ENCODE measurements around the gene GAPDHS.

Gene GAPDHS

GRCh38 chr19:35518313-35518712 is 14.9 kb upstream of the GAPDHS start:
- TF ChIP-seq GATA3 (IDR thresholded peaks at IDR 0.05; ENCODE audit: low read depth, low read length) (no peak), GATA2 (IDR thresholded peaks at IDR 0.05; ENCODE audit: low read depth, low read length) (no peak)

GRCh38 chr19:35519291-35519690 is 14.0 kb upstream of the GAPDHS start:
- no peak for TF ChIP-seq GATA3 (IDR thresholded peaks at IDR 0.05; ENCODE audit: low read depth, low read length)
- TF ChIP-seq GATA2 (IDR thresholded peaks at IDR 0.05; ENCODE audit: low read depth, low read length) = no peak

DNA sequence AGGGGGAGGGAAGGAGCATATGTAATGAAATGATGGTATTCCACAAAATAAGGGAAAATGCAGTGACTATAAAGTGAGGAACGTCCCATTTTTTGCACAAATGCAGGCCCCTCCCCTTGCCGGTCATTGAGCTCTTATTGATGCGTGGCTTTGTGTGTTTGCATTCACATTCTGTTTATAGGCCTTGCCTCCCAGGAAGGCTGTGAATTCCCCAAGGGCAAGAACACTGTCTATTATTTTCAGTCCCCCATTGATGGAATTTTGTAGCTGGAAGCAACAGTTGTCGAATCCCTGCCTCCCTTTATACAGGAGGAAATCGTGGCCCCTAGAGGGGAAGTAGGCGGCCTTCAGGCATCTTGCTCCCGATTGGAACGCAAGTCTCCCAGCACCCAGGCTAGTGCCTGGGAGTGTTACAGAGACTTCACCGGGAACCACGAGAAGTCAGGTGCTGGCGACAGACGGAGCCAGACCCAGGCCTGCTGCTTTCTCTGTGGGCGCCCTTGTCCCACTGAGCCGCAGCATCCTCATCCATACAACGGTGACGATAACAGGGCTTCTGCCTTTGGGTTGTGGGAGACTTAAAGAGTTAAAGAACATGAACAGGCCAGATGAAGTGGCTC is 12.0 kb upstream of the GAPDHS start:
- TF ChIP-seq GATA3 (IDR thresholded peaks at IDR 0.05; ENCODE audit: low read depth, low read length) = no peak
- no peak for TF ChIP-seq GATA2 (IDR thresholded peaks at IDR 0.05; ENCODE audit: low read depth, low read length)

DNA sequence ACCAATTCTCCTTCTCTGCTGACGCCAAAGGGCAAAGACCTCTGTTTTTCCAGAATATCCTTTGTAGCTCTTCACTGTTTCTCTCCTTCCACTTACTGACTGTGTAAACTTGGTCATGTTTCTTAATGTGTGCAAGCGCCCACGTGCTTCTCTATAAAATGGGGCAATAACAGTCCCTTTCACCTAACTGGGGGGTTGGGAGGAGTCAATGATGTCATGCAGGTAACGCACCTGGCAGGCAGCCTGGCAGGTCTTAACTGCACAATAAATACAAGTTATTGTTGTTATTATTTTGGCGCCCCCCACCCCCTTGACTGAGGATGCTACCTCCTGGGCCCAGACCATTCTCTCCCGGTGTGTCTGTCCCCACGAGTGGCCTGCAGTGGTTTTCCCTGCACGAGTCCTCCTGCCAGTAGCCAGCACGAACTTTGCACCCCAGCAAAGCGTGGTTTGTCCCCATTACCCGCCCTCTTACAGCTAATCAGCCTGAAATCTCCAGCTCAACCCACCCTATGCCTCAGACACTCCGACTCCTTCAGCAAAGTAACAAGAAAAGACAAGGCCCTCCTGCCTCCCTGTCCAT is 10.4 kb upstream of the GAPDHS start:
- no peak for TF ChIP-seq GATA3 (IDR thresholded peaks at IDR 0.05; ENCODE audit: low read depth, low read length)
- TF ChIP-seq GATA2 (IDR thresholded peaks at IDR 0.05; ENCODE audit: low read depth, low read length) = no peak

GRCh38 chr19:35524181-35524837 is 8.9 kb upstream of the GAPDHS start:
- TF ChIP-seq GATA2 (IDR thresholded peaks at IDR 0.05; ENCODE audit: low read depth, low read length) (no peak), GATA3 (IDR thresholded peaks at IDR 0.05; ENCODE audit: low read depth, low read length) (no peak)

DNA sequence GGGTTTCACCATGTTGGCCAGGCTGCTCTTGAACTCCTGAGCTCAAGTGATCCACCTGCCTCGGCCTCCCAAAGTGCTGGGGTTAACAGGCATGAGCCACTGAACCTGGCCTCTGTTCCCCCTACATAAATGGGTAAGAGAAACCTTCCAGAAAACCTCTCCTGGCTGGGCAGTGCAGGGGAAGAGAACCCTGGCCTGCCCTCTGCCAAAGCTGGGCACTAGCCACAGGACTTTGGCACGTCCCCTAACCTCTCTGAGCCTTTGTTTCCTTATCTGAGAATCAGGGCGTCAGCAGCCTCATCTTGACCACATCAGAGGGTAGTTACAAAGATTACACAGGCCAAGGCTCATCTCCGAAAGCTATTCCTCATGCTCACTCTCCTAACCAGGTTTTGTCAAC is 7.4 kb upstream of the GAPDHS start:
- TF ChIP-seq GATA3 (IDR thresholded peaks at IDR 0.05; ENCODE audit: low read depth, low read length) (no peak), GATA2 (IDR thresholded peaks at IDR 0.05; ENCODE audit: low read depth, low read length) (no peak)

- no peak for TF ChIP-seq GATA2 (IDR thresholded peaks at IDR 0.05; ENCODE audit: low read depth, low read length)
- TF ChIP-seq GATA3 (IDR thresholded peaks at IDR 0.05; ENCODE audit: low read depth, low read length) = no peak
Observed at GRCh38 chr19:35528218-35529038, 4.8 kb upstream of the GAPDHS start, which contains the start of gene SBSN. TSS of gene SBSN (minus strand) at chr19:35528311. CDS start at chr19:35528281, 30 bp downstream.

DNA sequence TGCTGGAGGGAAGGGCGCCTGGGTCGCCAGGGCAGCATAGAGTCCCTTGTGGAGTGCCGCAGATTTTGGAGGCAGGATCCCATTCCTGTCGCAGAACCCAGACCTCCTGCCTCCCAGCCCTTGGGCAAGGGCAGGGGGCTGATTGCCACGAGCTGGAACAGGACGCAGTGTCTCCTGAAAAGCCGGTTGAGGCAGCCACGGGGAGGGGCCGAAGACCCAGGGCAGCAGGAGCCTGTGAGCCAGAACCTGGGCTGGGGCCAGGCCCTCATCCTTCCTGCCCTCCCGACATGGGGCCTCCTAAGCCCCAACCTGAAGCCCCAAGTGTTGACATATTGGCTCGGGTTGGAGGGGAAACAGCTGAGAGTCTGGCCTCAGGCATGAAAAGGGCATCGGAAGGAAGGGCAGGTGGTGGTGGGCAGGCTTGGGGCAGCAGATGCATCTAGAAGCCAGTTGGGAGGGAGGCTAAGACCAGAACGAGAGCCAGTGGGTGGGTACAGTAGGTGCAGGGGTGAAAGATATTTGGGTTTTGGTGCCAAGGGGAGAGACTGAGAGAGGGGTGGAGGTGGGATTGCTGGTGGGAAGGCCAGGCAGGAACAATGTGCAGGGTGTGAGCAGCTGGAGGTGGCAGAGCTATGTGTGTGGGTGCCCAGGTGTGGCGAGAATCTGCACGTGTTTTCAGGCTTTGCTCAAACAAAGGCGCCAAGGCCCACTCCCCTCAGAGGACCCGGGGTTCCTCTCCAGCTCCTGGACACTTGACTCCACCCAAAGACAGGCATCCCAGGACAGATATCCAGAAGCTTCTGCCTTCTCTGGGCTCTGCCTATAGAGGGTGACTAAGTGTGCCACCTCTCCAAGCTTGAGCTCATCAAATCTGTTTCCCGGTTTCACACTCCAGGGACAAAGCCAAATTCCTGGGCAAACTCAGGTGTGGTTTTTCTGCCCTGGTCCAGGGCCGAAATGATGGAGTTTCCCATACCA is 3.7 kb upstream of the GAPDHS start:
- TF ChIP-seq GATA3 (IDR thresholded peaks at IDR 0.05; ENCODE audit: low read depth, low read length) = no peak
- no peak for TF ChIP-seq GATA2 (IDR thresholded peaks at IDR 0.05; ENCODE audit: low read depth, low read length)

- no peak for TF ChIP-seq GATA2 (IDR thresholded peaks at IDR 0.05; ENCODE audit: low read depth, low read length)
- no peak for TF ChIP-seq GATA3 (IDR thresholded peaks at IDR 0.05; ENCODE audit: low read depth, low read length)
Observed at GRCh38 chr19:35531291-35531690, 2.0 kb upstream of the GAPDHS start.

- TF ChIP-seq GATA2 (IDR thresholded peaks at IDR 0.05; ENCODE audit: low read depth, low read length) (no peak), GATA3 (IDR thresholded peaks at IDR 0.05; ENCODE audit: low read depth, low read length) (no peak)
Observed at GRCh38 chr19:35533822-35534392, 651 bp downstream of the GAPDHS start.

DNA sequence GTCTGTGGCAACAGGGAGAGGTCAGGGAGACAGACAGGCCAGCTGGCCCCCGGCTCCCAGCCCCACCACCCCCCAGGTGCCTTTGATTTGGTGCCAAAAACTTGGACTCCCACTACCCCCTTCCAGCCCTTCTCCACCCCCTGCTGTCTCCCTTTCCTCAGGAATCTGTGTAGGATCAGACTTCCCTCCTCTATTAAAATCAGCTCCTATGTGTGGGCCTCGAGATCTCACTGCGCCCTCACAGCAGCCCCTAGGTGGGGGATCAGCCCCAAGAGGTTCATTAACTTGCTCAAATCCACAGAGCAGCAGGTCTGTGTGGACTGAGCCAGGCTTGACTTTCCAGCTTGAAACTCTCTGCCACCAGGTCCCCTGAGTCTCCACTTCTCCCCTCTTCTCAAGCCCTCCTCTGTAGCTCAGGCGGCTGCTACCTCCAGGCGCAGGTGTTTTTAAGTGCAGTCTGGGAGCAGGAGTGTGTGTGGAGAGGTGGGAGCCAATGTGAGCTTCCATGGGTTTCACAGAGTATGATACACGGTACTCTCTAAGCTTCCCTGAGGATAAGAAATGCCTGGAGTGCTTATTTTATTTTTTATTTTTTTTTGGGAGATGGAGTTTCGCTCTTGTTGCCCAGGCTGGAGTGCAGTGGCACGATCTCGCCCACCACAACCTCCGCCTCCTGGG is 1.7 kb downstream of the GAPDHS start:
- no peak for TF ChIP-seq GATA3 (IDR thresholded peaks at IDR 0.05; ENCODE audit: low read depth, low read length)
- no peak for TF ChIP-seq GATA2 (IDR thresholded peaks at IDR 0.05; ENCODE audit: low read depth, low read length)

DNA sequence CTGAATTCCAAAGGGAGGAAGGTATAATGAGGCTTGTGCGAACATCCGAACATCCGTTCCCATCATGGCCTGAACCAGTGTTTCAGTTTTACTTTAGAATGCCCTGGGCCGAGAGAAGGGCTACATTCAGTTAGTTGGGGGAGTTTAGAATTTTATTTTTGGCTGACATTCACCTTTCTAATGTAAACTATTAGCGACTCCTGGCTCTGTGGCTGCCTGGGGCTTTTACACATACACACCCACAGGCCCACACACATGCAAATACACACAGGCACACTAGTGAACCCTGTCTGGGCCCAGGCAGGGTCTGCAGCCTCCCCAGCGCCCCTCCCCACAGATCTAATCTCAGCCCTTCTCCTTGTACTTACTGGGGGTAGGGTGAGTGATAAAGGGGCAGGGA is 6.1 kb downstream of the GAPDHS start:
- no peak for TF ChIP-seq GATA2 (IDR thresholded peaks at IDR 0.05; ENCODE audit: low read depth, low read length)
- TF ChIP-seq GATA3 (IDR thresholded peaks at IDR 0.05; ENCODE audit: low read depth, low read length) = no peak

All from SH-SY5Y (cell line).